Gastroesophageal sphincter (tissue), 4 donors: ENCODE results near the gene E2F1. TPM values are rescaled to one million over a fixed set of nuclear protein-coding genes. Genes with fewer than 3 reads are reported as not detected.
A peak's percentile ranks its signal among the peaks of the same experiment; 100 is the strongest.

Experiments used
- ATAC-seq: fragments of 150-250 bp; one replicate; pipeline ENCODE4 v1.9.1; 2016; ENCODE audit warnings: mild to moderate bottlenecking, moderate library complexity
- H3K27ac ChIP-seq, 4 donors: fragments of 200-600 bp; sonication (generic) in 3 of 4; 1 replicate in 3 of 4; 2 replicates in 1 of 4; pipeline ENCODE4 v1.5.1; 2016 to 2019
- H3K27me3 ChIP-seq: fragments of 200-600 bp; sonication (generic); one replicate; pipeline ENCODE4 v1.5.1; 2019
- H3K36me3 ChIP-seq, 2 donors: fragments of 200-600 bp; sonication (generic); one replicate each; pipeline ENCODE4 v1.5.1; 2019; ENCODE audit warnings: control low read depth in 1 of 2
- H3K4me1 ChIP-seq, 3 donors: fragments of 200-600 bp; sonication (generic); 1 replicate in 2 of 3; 2 replicates in 1 of 3; pipeline ENCODE4 v1.5.1; 2016 to 2019; ENCODE audit warnings: control low read depth in 2 of 3
- H3K4me3 ChIP-seq, 2 donors: fragments of 200-600 bp; sonication (generic); one replicate each; pipeline ENCODE4 v1.5.1; 2019; ENCODE audit warnings: mild to moderate bottlenecking in 1 of 2, moderate library complexity in 1 of 2
- H3K9me3 ChIP-seq, 3 donors: fragments of 200-600 bp; sonication (generic); one replicate each; pipeline ENCODE4 v1.5.1; 2017 to 2019; ENCODE audit warnings: control low read depth in 2 of 3
- CTCF ChIP-seq, 4 experiments: fragments of 200-600 bp in 2 of 4; fragments of 450-650 bp in 2 of 4; sonication (generic) in 1 of 4; IDR thresholded peaks; one replicate each; pipeline ENCODE4 v1.5.1; 2017 to 2019; ENCODE audit warnings: antibody characterized with exemption in 4 of 4, mild to moderate bottlenecking in 2 of 4, moderate library complexity in 2 of 4
- EP300 ChIP-seq: sonication (generic); formaldehyde crosslinking; IDR thresholded peaks from one replicate; pipeline ENCODE4 v1.6.1; 2017; ENCODE audit warnings: antibody characterized with exemption, mild to moderate bottlenecking
- POLR2A ChIP-seq, 2 donors: fragments of 450-650 bp; IDR thresholded peaks; one replicate each; pipeline ENCODE4 v1.6.1; 2017; ENCODE audit warnings: antibody characterized with exemption in 2 of 2, mild to moderate bottlenecking in 2 of 2, moderate library complexity in 1 of 2
- POLR2AphosphoS5 ChIP-seq: sonication (generic); formaldehyde crosslinking; IDR thresholded peaks from one replicate; pipeline ENCODE4 v1.6.1; 2017; ENCODE audit warnings: antibody characterized with exemption
- WGBS, 2 donors: methylation state at CpG; one replicate each; pipeline ENCODE4 v1.1.5; 2018; ENCODE audit warnings: low coverage in 1 of 2; 5-methylcytosine and 5-hydroxymethylcytosine counted together
- total RNA-seq, 4 donors: library from RNA; depleted of rRNA; stranded (reverse); fragments of >200 nt; gene quantifications; one replicate each; pipeline ENCODE4 v1.1.0, GENCODE V29; 2016

Gene E2F1
- total RNA-seq, 4 donors from 2014 or later = 0.57 to 4.4 (median 1.5) TPM

GRCh38 chr20:33685328-33686099, 671 bp downstream of the E2F1 start:
- Histone ChIP-seq H3K36me3 (no peaks in the 10 kb centered on the region), H3K9me3 (no peaks in the 10 kb centered on the region), H3K27ac (peak overlapping the region in 3 of 4 donors; percentile 73 to 78 (median 75)), H3K4me3 (peak overlapping the region; percentile 2 to 57), H3K4me1 (peaks cover 0 to 25% (median 9%) of the 10 kb centered on the region in 3 donors), H3K27me3 (no peaks in the 10 kb centered on the region)
- TF ChIP-seq POLR2A (IDR thresholded peaks at IDR 0.05) (no peak), EP300 (no peak), CTCF (IDR thresholded peaks at IDR 0.05) (no peak)
- no peak for ATAC-seq
- 0% methylated on average over 3 of the region's 53 CpGs for WGBS, 2 donors

GRCh38 chr20:33684533-33685327, 1.5 kb downstream of the E2F1 start:
- WGBS, 2 donors = 40 to 63% methylated on average over 2 to 5 of the region's 10 CpGs

GRCh38 chr20:33681728-33682353, 4.3 kb downstream of the E2F1 start:
- no peak for TF ChIP-seq CTCF (IDR thresholded peaks at IDR 0.05)
- TF ChIP-seq POLR2A (IDR thresholded peaks at IDR 0.05) = no peak
- no peak for TF ChIP-seq EP300
- TF ChIP-seq POLR2AphosphoS5 = no peak
- 89 to 93% methylated on average over 2 to 7 of the region's 9 CpGs for WGBS, 2 donors

More at GRCh38 chr20:33684533-33685327, 1.5 kb downstream of the E2F1 start:
- H3K27ac ChIP-seq = peak overlapping the region in 1 of 4 donors; percentile 75
- H3K4me1 ChIP-seq = peaks cover 0 to 25% (median 9%) of the 10 kb centered on the region in 3 donors
- H3K27me3 ChIP-seq = no peaks in the 10 kb centered on the region
- ATAC-seq = no peak
- TF ChIP-seq EP300 (no peak), POLR2A (IDR thresholded peaks at IDR 0.05) (no peak), POLR2AphosphoS5 (no peak), CTCF (IDR thresholded peaks at IDR 0.05) (no peak)
- no peaks in the 10 kb centered on the region for H3K9me3 ChIP-seq
- H3K4me3 ChIP-seq = no peak overlapping the region
- no peaks in the 10 kb centered on the region for H3K36me3 ChIP-seq

GRCh38 chr20:33681288-33681687, 4.9 kb downstream of the E2F1 start:
- no peaks in the 10 kb centered on the region for H3K27me3 ChIP-seq
- no peak for ATAC-seq
- H3K4me3 ChIP-seq = no peak overlapping the region
- TF ChIP-seq POLR2AphosphoS5 = no peak
- TF ChIP-seq CTCF (IDR thresholded peaks at IDR 0.05) = no peak
- no peak for TF ChIP-seq EP300
- no peak for TF ChIP-seq POLR2A (IDR thresholded peaks at IDR 0.05)
- H3K9me3 ChIP-seq = no peaks in the 10 kb centered on the region
- WGBS, 2 donors = 55 to 89% methylated on average over 3 of the region's 5 CpGs
- peaks cover 0 to 44% (median 19%) of the 10 kb centered on the region in 3 donors for H3K4me1 ChIP-seq
- no peak overlapping the region for H3K27ac ChIP-seq
- no peaks in the 10 kb centered on the region for H3K36me3 ChIP-seq

More at GRCh38 chr20:33681728-33682353, 4.3 kb downstream of the E2F1 start:
- H3K27me3 ChIP-seq = no peaks in the 10 kb centered on the region
- H3K36me3 ChIP-seq = no peaks in the 10 kb centered on the region
- H3K9me3 ChIP-seq = no peaks in the 10 kb centered on the region
- no peak for ATAC-seq
- peaks cover 0 to 42% (median 14%) of the 10 kb centered on the region in 3 donors for H3K4me1 ChIP-seq
- H3K27ac ChIP-seq = no peak overlapping the region
- H3K4me3 ChIP-seq = no peak overlapping the region
